NCI-H526 (cell line): ENCODE measurements around the gene EBPL.
A peak's percentile ranks its signal among the peaks of the same experiment; 100 is the strongest.
"Not testable (repeated sequence)": the region's sequence is repeated elsewhere in the genome, so short reads cannot be mapped to it uniquely, and the experiment has no call there.

Experiments
- DNase-seq, 2 experiments: peaks; one replicate each; lab custom pipeline; 2025; lab: John Stamatoyannopoulos, UW

EBPL gene

DNA sequence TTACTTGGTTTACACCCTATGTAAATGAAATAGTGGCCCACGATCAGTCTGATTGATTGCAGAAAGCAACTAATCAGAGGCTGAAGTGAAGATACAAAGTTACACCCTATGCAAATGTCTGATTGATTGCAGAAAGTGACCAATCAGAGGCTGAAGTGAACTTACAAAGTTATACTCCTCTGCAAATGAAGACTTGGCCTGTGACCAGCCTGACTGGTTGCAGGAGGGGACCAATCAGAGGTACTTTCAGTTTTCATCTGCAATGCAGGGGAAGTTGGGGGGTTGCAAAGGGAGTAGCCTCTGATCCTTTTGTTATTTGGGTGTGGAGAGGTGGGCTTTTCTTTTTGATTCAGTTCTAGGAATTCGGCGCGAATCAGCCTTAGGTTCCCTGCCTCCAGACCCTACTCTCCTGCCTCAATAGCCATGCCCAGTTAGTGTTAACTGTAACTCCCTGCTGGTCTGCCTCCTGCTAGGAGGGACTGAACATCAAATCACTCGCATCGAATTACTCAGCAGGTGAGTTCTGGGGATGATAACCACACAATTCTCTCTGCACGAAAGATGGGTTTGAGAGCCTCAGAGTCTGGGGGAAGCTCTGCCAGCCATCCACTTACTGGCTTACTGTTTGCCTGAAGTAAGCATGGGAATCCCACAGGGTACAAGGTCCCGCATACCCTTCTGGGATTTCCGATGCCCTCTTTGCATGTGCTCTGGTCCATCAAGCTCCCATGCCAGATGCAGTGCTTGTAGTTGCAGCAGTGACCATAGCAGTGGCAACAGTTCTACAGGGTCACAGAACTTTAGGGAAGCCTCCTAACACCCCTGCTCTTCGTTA, 55.5 kb downstream of the EBPL start:
- DNase-seq: no peak

DNA sequence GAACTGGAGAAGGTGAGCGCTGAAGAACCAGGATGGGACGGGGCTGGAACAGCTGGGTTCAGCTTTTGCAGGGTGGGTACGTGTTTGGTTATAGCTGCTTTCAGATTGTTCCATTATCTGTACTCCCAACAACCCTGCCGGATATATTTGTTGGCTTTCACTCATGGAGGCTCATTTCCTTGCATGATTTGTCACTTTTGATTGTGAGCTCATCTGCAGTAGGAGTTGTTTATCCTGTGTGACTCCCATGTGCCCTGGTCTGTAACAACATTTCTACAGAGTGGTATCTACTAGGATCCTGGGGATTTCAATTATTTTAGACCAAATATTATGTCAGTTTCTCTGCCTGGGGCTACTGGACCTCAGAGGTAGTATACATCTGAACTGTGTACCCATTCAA, 57.6 kb downstream of the EBPL start:
- DNase-seq: no peak

DNA sequence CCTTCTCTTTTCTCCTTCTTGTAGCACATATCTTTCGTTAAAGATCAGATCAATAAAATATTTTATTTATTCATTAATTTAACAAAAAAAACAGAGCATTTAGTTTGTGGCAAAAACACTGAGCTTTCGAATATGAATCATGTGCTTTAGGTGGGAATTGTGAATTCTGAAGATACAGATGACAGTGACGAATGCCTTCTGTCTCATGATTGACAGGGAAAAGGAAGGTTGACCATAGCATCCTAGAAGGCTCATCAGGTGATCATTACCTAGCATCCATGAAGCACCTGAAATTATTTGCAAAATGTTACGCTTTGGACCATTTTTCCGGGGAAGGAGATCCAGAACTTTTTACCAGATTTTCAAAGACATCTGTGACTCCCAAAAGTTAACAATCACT, 59.1 kb downstream of the EBPL start:
- DNase-seq: no peak

DNA sequence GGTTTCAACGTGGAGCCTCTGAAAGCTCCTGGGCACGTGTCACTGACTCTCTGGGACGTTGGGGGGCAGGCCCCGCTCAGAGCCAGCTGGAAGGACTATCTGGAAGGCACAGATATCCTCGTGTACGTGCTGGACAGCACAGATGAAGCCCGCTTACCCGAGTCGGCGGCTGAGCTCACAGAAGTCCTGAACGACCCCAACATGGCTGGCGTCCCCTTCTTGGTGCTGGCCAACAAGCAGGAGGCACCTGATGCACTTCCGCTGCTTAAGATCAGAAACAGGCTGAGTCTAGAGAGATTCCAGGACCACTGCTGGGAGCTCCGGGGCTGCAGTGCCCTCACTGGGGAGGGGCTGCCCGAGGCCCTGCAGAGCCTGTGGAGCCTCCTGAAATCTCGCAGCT, 60.7 kb downstream of the EBPL start:
- no peak for DNase-seq

DNA sequence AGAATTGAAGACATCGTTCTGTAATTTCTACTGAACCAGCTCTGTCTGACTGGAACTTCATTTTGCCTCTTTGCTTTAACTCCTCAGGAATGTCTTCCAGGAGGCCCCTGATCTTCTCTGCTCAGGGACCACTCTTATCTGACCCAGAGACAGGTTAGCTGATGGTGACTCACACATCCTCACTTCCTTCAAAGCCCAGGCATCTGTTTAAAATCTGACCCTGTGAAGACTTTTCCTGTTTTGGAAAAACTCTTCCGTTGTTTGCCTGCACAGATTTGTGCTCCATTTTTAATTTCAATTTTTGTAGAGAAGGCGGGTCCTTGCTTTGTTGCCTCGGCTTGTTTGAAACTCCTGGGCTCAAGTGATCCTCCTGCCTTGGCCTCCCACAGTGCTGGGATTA, 61.3 kb downstream of the EBPL start:
- DNase-seq: no peak

DNA sequence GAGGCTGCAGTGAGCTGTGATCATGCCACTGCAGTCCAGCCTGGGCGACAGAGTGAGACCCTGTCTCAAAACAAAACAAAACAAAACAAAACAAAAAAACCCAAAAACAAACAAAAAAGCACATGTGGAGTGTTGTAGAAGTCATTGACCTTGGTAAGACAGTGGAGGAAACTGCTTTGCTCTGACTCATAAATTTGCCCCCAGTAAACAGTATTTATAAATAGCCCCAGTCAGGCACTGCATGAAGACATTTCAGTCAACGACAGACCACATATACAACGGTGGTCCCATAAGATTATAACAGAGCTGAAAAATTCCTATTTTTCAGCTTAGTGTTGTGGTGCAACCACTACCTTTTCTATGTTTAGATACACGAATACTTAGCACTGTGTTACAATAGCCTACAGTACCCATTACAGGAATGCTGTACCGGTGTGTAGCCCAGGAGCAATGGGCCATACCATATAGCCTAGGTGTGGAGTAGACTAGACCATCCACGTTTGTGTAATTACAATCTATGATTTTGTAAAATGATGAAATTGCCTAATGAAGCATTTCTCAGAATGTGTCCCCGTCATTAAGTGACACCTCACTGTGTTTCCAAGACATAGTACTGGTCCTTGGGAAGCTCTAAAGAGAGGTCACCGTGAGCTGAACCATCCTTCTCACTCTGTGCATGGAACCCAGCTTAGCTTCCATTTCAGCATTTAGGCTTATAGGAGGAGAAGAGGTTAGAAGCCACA, 61.9 kb downstream of the EBPL start:
- no peak for DNase-seq

DNA sequence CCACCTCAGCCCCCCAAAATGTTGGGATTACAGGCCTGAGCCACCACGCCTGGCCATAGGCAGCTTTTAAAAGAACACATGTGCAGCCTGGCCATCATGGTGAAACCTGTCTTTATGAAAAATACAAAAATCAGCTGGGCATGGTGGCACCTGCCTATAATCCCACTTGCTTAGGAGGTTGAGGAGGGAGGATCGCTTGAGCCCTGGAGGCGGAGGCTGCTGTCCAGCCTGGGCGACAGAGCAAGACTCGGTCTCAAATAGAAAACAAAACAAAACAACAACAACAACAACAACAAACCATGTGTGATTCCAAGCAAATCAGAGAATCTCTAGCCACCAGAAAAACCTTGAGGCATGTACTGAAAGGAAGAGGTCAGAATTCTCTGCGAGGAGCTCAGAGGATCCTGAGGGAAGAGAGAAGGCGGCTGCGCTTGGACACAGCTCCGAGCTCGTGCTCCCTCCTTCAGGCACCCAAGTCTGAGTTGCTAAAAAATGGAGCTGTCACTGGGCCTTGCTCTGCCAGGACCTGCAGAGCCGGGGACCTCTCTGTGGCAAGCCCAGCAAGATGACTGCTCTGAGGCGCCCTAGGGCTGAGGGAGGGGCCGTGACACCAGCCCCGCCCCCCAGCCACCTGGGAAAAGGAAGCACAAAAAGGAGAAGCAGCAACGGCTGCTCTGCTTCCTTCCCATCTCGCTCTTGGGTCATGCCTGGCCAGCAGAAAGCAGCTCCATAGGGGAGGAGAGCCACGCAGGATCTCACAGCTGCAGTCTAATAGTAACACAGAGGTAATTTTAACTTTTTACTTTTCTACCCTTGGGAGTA, 63.2 kb downstream of the EBPL start, which contains the start of gene ARL11:
TSS of gene ARL11 (plus strand) at position 677 of the 822 bp plus-strand sequence. CDS start 1,941 bp downstream, outside the sequence.
- DNase-seq: peak in 1 of 2 experiments; percentile 35

DNA sequence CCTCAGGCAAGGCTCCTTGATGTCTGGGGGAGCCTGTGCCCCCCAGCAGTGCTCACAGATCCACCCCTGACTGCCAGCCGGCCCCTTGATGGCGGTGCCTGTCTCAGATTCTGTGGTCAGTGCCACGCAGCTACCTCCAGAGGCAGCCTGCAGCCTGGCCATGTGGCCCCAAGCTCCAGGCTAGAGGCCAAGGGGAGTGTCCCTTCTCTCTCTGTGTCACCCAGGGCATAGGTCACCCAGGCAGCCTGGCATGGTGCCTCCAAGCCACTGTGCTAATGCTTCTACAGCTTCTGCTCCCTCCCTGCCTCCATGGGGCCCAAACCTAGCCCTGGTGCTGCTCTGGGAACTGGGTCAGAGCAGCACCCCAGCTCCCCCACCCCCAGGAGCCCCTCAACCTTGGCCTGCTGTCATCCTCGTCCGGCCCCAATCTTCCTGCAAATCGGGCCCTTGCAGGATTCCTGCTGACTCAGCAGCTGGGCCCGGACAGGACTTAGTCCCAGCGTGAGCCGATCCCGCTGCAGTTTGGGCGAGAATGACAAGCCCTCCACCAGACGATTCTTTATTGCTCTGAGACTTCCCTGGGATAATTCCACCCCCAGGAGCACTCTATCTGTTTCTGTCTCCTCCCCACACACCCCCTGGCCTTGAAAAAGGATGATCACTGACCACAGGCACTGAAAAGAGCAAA, 65.8 kb downstream of the EBPL start:
- DNase-seq: no peak

DNA sequence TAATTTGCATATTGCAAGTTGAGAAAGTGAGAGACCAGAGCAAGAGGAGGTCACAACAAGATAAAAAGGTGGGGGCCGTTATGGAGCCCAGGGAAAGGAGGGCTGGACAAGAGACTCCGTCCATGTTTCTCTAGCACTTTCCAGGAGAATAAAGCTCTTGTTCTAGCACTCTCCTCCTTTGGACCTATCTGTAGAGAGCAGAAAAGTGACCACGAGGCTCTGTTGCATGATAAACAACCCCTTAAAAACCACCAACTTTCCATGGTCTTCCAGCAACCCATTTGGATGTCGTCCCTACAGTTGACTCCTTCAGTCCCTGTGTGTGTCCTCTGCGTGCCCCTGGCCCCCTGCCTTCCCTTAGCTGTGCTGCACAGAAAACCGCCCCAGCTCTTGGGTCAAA, 67.1 kb downstream of the EBPL start:
- no peak for DNase-seq

DNA sequence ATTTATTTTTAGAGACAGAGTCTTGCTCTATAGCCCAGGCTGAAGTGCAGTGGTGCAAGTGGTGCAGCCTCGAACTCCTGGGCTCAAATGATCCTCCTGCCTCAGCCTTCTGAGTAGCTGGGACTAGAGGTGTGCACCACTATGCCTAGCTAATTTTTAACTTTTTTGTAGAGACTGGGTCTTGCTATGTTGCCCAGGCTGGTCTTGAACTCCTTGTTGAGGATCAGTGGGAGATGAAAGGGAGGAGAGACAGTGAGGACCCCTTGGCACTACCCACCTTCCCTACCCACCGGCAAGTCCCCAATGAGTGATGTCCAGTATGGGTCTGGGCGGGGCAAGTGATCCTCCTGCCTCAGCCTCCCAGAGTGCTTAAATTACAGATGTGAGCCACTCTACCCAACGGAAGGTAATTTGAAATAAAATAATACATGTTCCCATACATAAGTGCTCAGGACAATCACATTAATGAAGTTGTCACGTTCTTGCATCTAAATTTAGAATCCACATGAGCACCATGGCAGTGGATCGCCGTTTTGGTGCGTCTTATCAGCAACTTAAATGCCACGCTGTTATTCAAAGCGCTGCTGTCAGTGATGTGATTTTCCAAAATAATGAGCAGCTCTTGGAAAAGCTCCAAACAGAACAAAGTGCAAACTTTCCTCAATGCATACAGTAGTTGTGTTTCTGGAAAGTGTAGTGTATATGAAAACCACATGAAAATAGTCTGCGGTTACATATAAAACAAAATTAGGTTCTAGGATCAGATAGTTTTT, 68.9 kb downstream of the EBPL start:
- no peak for DNase-seq

DNA sequence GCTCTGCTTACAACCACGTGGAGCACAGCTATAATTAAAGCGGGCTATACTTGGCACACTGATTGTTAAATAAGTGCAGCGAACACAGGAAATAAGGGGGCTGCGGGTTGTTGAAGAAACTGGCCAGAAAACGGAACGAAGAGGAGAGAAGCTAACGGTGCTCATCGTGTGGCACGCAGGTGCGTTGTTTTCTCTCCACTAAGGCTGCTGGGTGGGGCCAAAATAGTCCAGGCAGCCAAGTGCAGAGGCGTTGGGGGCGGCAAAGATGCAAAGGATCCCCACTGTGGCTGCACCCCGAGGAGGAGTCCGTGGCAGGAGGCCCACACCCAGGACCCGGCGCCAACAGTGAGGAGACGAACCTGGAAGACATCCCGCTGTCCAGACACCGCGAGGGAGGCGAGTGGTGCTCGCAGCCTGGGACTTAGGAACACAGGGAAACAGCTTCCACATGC, 71.1 kb downstream of the EBPL start:
- peak in 1 of 2 experiments; percentile 34 for DNase-seq

DNA sequence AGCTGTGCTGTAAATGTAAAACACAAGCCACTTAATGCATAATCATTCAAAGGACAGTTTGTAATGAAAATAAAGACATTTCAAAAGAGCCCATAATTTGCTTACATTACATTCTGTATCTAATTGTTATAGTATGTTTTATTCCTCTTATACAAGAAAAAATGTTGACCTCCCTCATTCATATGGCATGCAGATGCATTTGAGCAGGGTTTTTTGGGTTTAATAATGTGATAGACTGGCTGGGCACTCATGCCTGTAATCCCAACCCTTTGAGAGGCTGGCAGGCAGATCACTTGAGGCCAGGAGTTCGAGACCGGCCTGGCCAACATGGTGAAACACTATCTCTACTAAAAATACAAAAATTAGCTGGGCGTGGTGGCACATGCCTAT, 74.6 kb downstream of the EBPL start:
- no peak for DNase-seq

DNA sequence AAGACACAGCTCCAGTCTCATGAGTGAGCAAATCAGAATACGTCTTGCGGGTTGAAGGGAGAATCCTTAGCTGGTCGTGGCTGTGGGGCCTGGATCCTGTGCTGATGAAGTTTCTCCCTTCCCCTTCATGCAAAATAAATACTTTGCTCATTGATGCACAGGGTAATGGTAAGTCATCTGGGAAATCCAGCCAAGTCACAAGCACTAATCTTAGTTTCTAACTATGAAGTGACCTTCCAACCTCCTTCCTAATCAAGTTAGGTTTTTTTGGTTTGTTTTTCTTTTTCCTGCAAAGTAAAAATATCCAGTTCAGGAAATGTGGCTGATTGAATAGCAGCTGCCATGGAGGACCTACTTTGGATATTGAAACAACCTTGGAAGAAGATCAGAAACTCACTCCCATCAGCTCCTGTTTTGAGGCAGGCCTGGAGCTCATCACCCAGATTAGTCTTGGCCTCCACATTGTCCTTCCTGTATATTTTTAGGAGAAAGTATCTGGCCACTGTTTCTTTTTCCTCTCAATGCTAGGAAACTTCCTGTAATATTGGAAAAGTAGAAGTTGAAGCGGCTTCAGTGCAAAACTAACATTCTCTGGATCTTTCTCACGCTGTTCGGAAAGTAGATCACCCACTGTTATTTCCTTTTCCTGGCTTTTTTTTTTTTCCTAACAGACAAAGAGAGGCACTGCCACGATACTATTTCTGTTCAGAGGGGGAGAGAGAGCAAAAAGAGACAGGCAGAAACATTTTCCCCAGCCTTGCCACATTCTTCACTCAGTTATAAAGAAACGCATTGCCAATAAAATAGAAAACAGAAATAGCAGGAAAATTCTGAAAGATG, 75.2 kb downstream of the EBPL start:
- DNase-seq: no peak

DNA sequence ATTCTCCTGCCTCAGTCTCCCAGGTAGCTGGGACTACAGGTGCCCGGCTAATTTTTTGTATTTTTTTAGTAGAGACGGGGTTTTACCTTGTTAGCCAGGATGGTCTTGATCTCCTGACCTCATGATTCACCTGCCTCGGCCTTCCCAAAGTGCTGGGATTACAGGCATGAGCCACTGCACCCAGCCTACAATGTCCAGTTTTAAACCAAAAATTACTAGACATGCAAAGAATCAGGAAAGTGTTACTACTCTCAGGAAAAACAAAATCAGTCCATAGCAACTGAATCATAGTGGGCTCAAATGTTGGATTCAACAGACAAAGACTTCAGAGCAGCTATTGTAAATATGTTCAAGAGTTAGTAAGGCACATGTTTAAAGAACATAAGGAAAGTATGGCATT, 79.2 kb downstream of the EBPL start:
- DNase-seq: not testable (repeated sequence)
